Measurements from ENCODE around the gene AGPAT4. TPM values are rescaled to one million over a fixed set of nuclear protein-coding genes. Genes with fewer than 3 reads are reported as not detected.
A peak's percentile ranks its signal among the peaks of the same experiment; 100 is the strongest.

Gene AGPAT4
- total RNA-seq, 4 donors from 2014 or later = 0.53 to 11.6 (median 3.3) TPM

DNA sequence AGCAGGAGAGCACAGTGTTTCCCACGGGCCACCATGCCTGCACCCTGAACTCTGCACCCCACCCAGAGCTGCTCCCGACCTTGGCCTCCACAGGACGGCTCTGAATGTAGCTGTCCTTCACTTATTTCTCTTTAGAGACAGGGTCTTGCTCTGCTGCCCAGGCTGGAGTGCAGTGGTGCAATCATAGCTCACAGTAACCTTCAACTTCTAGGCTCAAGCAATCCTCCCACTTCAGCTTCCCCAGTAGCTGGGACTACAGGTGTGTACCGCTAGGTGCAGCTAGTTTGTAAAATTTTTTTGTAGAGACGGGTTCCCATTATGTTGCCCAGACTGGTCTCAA lies 130.9 kb downstream of the AGPAT4 start:
- no peaks in the 10 kb centered on the region for H3K36me3 ChIP-seq
- H3K27me3 ChIP-seq = no peaks in the 10 kb centered on the region
- H3K4me3 ChIP-seq = no peak overlapping the region
- DNase-seq = no peak
- H3K27ac ChIP-seq = no peak overlapping the region
- H3K9me3 ChIP-seq = no peaks in the 10 kb centered on the region
- H3K4me1 ChIP-seq = no peaks in the 10 kb centered on the region
- TF ChIP-seq POLR2A (IDR thresholded peaks at IDR 0.05) = no peak
- TF ChIP-seq, protein P1, sequence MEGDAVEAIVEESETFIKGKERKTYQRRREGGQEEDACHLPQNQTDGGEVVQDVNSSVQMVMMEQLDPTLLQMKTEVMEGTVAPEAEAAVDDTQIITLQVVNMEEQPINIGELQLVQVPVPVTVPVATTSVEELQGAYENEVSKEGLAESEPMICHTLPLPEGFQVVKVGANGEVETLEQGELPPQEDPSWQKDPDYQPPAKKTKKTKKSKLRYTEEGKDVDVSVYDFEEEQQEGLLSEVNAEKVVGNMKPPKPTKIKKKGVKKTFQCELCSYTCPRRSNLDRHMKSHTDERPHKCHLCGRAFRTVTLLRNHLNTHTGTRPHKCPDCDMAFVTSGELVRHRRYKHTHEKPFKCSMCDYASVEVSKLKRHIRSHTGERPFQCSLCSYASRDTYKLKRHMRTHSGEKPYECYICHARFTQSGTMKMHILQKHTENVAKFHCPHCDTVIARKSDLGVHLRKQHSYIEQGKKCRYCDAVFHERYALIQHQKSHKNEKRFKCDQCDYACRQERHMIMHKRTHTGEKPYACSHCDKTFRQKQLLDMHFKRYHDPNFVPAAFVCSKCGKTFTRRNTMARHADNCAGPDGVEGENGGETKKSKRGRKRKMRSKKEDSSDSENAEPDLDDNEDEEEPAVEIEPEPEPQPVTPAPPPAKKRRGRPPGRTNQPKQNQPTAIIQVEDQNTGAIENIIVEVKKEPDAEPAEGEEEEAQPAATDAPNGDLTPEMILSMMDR (IDR thresholded peaks at IDR 0.05) = no peak

DNA sequence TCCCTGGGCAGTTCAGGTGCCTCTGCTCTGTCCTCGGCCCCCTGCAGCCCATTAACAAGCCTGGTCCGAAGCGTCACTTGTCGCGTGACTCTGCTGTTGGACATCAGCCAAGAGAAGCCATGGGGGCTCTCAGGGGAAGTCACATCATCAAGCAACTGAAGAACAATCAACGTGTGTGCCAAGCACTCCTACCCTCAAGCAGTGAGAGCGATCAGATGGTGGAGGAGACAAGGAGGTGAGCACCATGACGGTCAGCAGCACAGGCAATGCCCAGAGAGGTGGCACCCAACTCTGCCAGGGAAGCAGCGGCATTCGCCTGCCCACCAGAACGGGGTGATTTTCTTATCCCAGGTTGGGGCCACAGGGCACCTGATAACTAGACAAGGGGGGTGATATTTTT lies 132.7 kb downstream of the AGPAT4 start:
- peaks cover 0 to 3% (median 0%) of the 10 kb centered on the region in 3 donors for H3K36me3 ChIP-seq
- no peak overlapping the region for H3K27ac ChIP-seq
- no peak overlapping the region for H3K4me3 ChIP-seq
- H3K27me3 ChIP-seq = no peaks in the 10 kb centered on the region
- no peak for TF ChIP-seq POLR2A (IDR thresholded peaks at IDR 0.05)
- TF ChIP-seq, protein P1 (IDR thresholded peaks at IDR 0.05) = no peak
- no peaks in the 10 kb centered on the region for H3K4me1 ChIP-seq
- no peaks in the 10 kb centered on the region for H3K9me3 ChIP-seq
- DNase-seq = no peak

DNA sequence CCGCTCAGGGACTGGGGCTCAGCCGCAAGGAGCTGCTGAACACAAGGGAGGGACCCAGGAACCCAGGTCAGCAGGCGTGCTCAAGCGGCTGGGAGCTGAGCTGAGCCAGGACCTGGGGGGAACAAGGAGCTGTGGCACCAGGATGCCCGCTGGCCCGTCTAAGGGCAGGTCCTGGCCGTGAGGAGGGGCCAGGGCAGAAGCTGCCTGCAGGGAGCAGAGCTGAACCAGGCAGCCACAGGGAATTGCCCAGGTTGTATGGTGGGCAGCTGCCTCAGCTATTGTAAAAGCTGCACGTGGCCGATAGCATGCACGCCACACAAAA lies 133.3 kb downstream of the AGPAT4 start:
- Histone ChIP-seq H3K27me3 (no peaks in the 10 kb centered on the region), H3K36me3 (peaks cover 0 to 3% (median 0%) of the 10 kb centered on the region in 3 donors), H3K9me3 (no peaks in the 10 kb centered on the region), H3K4me1 (no peaks in the 10 kb centered on the region), H3K27ac (no peak overlapping the region), H3K4me3 (no peak overlapping the region)
- TF ChIP-seq, protein P1 (IDR thresholded peaks at IDR 0.05) = no peak
- TF ChIP-seq POLR2A (IDR thresholded peaks at IDR 0.05) = no peak
- no peak for DNase-seq

DNA sequence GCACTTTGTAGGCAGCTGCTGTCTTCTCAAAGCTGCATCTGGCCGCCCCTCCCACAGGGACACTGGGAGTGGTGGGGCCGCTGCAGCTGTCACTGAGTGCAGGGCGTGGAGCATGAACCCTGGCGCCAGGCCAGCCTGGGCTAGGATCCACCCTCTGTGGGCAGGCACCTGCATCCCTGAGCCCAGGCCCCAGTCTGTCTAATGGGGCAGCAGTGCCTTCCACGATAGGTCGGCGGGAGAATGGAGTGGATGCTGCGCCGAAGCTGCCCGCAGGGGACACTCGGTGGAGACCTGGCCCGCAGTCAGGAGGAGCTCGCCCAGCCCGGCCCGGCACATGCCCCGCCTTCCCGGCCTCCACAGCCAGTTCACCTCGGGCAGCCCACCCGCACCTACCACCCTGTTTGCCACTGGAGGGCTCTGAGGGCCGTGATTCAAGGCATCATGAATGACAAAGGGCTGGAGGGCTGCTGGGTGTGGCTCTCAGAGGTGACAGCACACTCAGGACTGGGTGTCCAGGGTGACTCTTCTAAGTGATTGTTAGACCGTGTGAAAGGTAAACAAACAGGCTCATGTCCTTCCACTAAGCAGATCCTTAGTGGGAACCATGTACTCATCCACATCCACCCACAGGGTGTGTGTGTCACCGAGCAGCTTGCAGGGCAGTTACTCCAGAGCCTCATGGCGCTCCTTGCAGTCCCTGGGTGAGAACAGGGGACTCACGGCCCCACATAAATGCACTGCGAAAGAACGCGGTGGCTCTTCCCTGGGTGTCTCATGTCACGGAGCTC lies 133.9 kb downstream of the AGPAT4 start:
- TF ChIP-seq, protein P1 (IDR thresholded peaks at IDR 0.05) = no peak
- no peak for TF ChIP-seq POLR2A (IDR thresholded peaks at IDR 0.05)
- no peak overlapping the region for H3K4me3 ChIP-seq
- peak in 1 of 3 donors; percentile 68 for DNase-seq
- no peaks in the 10 kb centered on the region for H3K4me1 ChIP-seq
- no peaks in the 10 kb centered on the region for H3K9me3 ChIP-seq
- peaks cover 0 to 3% (median 0%) of the 10 kb centered on the region in 3 donors for H3K36me3 ChIP-seq
- H3K27me3 ChIP-seq = no peaks in the 10 kb centered on the region
- no peak overlapping the region for H3K27ac ChIP-seq

DNA sequence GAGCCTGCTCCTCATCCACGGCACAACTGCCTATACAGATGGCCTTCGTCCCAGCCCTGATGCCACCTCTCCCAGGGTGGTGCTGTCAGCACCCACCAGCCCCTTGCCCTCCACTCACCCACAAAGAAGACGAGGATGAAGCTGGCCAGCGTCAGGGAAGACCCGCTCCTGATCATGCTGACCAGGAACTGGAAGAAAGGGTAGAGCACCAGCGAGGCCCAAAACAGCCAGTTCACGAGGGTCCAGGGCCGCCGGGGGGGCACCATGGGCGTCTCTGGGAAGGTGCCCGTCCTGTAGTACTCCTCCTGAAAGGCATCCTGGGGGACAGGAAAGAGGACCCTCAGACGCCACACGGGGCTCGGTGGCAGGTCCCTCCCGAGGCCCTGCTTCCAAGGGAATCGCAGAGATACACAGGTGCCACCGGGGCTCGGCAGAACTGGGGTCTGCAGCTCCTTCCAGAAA lies 134.5 kb downstream of the AGPAT4 start:
- Histone ChIP-seq H3K36me3 (peaks cover 0 to 3% (median 0%) of the 10 kb centered on the region in 3 donors), H3K4me1 (no peaks in the 10 kb centered on the region), H3K9me3 (no peaks in the 10 kb centered on the region), H3K27ac (no peak overlapping the region), H3K27me3 (no peaks in the 10 kb centered on the region), H3K4me3 (no peak overlapping the region)
- no peak for DNase-seq
- no peak for TF ChIP-seq POLR2A (IDR thresholded peaks at IDR 0.05)

DNA sequence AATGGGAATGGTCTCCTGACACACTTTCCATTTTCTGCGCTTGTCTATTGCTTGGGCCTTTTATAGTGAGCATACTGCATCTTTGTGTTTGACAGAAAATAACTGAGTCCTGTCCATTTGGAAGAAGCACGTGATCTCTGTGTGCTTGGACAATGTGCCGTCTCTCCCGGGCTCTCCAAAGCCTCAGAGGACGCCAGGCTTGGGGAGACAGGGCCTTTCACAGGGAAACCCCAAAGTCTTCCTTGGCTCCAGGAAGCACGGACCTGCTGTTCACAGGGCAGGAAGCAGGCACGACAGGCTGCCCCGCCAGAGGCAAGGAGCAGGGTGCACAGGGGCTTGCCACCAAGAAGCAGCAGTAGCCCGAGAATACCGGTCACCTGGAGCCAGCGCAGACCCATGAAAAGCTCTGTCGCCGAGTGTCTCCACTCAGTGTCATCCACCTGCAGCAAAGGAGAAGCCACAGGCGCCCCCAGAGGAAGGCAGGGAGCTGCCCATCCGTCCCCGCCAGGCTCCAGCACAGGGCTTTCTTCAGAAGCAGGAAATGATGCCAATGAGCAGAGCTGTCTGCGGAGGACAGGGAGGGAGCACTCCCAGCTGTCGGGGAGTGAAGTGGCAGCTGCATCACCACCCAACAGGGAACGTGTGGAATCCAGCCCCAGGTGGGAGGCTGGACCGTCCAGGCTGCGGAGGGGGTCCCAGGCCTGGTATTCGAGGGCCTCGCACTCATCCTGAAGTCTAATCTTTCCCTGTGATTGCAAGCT lies 135.1 kb downstream of the AGPAT4 start:
- H3K36me3 ChIP-seq = peaks cover 0 to 3% (median 0%) of the 10 kb centered on the region in 3 donors
- H3K4me1 ChIP-seq = no peaks in the 10 kb centered on the region
- H3K9me3 ChIP-seq = no peaks in the 10 kb centered on the region
- TF ChIP-seq POLR2A (IDR thresholded peaks at IDR 0.05) = no peak
- TF ChIP-seq, protein P1 (IDR thresholded peaks at IDR 0.05) = no peak
- no peak overlapping the region for H3K4me3 ChIP-seq
- no peak overlapping the region for H3K27ac ChIP-seq
- no peaks in the 10 kb centered on the region for H3K27me3 ChIP-seq
- DNase-seq = no peak
